Heart left ventricle (tissue), 13 donors: ENCODE measurements around the gene DSG2.

Source experiments
- CTCF ChIP-seq, 12 donors: fragments of 200-600 bp; sonication (generic) in 4 of 12; IDR thresholded peaks; one replicate each; pipeline versions ENCODE4 v1.5.0 to v1.8.0; 2018 to 2022; ENCODE audit warnings: antibody characterized with exemption in 12 of 12, mild to moderate bottlenecking in 5 of 12
- POLR2A ChIP-seq, 2 donors: fragments of 450-650 bp; IDR thresholded peaks; one replicate each; pipeline ENCODE4 v1.6.1; 2017; ENCODE audit warnings: antibody characterized with exemption in 2 of 2, mild to moderate bottlenecking in 2 of 2, moderate library complexity in 2 of 2
- donor health status: ischemic (EF 13 %, LVEDD 7.1; RV severe dilation, severe dysfunction).
- donor health status: DM: no; HTN: yes; CAD: no.
- donor health status: DM: no; HTN: no; CAD: no.
- donor health status: ischemic (EF 25% LVEDD 6.9; RV normal size, moderate dysfunction).
- donor health status: ischemic (EF 25% LVEDD 5.7; RV mildly dilated, moderate dysfunction).
- donor health status: ischemic (EF 35%, LVEDD 5.7; RV mildly dilated, moderate dysfunction).
- donor health status: nonischemic (EF 11% LVEDD 7.7; RV severe dilation, severe dysfunction).
- donor health status: DM: yes; HTN: yes; CAD: no.
- donor health status: PGD.
- donor health status: ischemic (EF 29% LVEDD 5.4; RV normal size, mild dysfunction).
- donor health status: nonischemic (EF 23%, LVEDD 6.1; RV moderate dilation, normal function).

GRCh38 chr18:31565782-31566512 lies 68.0 kb downstream of the DSG2 start:
- TF ChIP-seq CTCF (IDR thresholded peaks at IDR 0.05) = no peak
- TF ChIP-seq POLR2A (IDR thresholded peaks at IDR 0.05) = no peak
